ENCODE results near the gene SLC2A1.
A peak's percentile ranks its signal among the peaks of the same experiment; 100 is the strongest.

SLC2A1 gene
- total RNA-seq: 76.2 to 182 (median 112) reads per million in 9 experiments

DNA sequence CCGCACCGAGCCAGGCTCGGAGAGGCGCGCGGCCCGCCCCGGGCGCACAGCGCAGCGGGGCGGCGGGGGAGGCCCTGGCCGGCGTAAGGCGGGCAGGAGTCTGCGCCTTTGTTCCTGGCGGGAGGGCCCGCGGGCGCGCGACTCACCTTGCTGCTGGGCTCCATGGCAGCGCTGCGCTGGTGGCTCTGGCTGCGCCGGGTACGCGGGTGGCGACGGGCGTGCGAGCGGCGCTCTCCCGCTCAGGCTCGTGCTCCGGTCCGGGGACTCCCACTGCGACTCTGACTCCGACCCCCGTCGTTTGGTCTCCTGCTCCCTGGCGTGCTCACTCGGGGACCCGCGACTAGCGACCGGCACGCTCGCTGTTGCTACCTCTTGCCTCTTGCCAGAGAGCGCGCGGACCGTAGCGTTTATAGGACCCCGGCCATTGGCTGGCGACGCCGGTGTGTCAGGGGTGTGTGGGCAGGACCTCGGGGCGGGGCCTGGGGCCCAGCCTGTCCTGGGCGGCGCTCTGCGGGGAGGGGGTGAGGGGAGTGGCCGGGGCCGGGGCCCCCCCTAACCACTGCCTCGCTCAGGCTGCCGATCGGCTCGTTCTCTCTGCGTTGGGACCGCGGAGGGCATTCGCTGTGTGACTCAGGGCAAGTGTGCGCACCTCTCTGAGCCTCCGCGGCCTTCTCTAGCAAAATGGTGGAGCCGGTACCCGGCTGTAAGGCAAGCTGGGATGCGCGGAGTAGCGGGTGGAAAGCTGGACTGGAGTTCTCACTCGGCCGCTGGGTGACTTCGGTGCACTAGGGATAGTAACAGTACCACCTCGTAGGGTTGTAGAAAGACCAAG, at the start of gene SLC2A1:
TSS of gene SLC2A1 (minus strand) at position 381 of the 832 bp plus-strand sequence. CDS start at position 164, 217 bp downstream.
- H3K36me3 Mint-ChIP-seq (ENCODE audit: insufficient read depth): peaks cover 39% of the 10 kb centered on the region
- DNase-seq (peak; percentile 91 to 92 (median 91)), ATAC-seq (replicated peaks) (peak; percentile 83)
- H3K27me3 Mint-ChIP-seq: no peaks in the 10 kb centered on the region
- H3K4me3 Mint-ChIP-seq: peak within 1 kb of the TSS; percentile 90 to 96
- H3K4me1 Mint-ChIP-seq (ENCODE audit: low read depth in 2 of 2): peaks cover 32 to 37% of the 10 kb centered on the region in 2 donors
- H3K9me3 Mint-ChIP-seq: no peaks in the 10 kb centered on the region
- H3K27ac Mint-ChIP-seq: peak within 1 kb of the TSS; percentile 93 to 95

DNA sequence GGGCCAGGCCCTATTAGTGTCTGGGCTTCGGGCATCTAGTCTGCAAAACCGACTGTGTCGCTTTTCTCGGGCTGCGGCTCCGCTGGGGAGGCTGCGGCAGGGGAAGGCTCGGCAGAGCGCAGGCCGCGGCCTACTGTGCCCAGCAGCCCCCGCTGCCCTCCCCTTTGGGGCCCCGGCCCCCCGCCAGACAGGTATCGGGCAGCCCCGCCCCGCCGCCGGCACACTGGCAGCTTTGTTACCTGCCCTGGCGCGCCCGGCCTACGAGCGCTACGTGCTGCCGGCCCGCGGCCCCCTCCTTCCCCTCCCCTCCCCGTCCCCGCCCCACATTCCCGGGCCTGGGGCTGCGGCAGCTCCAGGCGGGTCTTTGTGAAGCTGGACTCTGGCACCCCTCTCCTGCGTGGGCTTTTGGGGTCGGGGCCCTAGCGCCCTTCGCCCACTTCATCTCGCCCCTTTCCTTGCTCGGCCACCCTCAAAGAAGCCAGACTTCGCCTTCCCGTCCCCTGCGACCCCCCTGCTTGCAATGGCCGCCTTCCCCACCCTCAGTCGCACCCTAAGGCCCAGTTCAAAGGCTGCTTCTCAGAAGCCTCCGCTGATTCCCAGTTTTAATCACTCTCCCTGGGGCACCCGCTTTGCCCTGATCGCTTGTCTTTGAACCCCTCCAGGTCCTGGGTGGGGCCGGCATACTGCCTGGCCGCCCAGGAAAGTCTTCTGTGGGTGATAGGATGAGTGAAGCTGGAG, 48.9 kb upstream of the SLC2A1 start:
- Mint-ChIP-seq H3K4me3 (no peak overlapping the region), H3K27ac (no peak overlapping the region), H3K9me3 (no peaks in the 10 kb centered on the region), H3K4me1 (ENCODE audit: low read depth in 2 of 2) (no peaks in the 10 kb centered on the region), H3K36me3 (ENCODE audit: insufficient read depth) (no peaks in the 10 kb centered on the region), H3K27me3 (peaks cover 10 to 38% of the 10 kb centered on the region in 2 donors)
- ATAC-seq (replicated peaks) (no peak), DNase-seq (no peak)

DNA sequence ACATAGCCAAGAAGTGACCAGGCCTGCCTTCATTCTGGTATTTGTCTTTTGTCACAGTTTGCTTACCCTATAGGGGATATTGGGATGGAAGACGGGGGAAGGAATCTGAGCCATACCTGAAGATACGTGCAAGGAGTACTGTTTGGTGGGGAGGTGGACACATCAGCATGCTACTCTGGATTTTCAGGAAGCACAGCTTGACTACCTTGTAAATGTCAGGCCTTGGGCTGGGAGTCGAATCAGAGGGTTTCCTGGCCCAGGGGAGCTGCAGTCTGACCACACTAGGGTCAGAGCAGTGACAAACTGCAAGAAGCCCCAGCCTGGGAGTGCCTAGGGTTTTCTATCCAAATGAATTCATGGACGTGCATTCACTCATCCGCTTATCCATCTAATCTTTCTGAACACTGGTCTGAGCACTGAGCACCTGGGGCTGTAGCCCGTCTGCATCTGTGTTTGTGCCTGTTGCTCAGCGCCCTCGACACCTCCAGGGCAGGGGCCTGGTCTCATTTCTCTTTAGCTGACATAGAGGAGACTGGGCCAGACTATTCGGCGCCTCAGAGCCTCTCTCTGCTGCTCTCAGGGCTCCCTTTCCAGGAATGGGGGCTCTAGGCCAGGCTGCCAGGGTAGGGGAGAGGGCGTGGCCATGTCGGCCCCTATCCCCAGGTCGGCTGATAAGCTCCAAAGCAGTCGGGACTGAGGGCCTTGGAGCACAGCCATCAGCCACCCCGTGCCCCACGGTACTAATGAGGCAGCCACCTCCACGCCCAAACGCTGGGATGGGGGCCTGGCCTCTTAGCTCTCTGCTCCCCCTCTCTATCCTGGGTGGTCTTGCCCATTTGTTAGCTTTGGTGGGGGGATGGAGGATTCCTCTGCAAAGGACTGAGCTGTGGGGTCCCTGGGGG, 47.0 kb upstream of the SLC2A1 start:
- Mint-ChIP-seq H3K4me3 (no peak overlapping the region), H3K4me1 (ENCODE audit: low read depth in 2 of 2) (no peaks in the 10 kb centered on the region), H3K36me3 (ENCODE audit: insufficient read depth) (no peaks in the 10 kb centered on the region), H3K27ac (peak overlapping the region in 1 of 2 donors; percentile 72), H3K9me3 (no peaks in the 10 kb centered on the region), H3K27me3 (peaks cover 0 to 21% of the 10 kb centered on the region in 2 donors)
- ATAC-seq (replicated peaks): no peak
- DNase-seq: no peak

DNA sequence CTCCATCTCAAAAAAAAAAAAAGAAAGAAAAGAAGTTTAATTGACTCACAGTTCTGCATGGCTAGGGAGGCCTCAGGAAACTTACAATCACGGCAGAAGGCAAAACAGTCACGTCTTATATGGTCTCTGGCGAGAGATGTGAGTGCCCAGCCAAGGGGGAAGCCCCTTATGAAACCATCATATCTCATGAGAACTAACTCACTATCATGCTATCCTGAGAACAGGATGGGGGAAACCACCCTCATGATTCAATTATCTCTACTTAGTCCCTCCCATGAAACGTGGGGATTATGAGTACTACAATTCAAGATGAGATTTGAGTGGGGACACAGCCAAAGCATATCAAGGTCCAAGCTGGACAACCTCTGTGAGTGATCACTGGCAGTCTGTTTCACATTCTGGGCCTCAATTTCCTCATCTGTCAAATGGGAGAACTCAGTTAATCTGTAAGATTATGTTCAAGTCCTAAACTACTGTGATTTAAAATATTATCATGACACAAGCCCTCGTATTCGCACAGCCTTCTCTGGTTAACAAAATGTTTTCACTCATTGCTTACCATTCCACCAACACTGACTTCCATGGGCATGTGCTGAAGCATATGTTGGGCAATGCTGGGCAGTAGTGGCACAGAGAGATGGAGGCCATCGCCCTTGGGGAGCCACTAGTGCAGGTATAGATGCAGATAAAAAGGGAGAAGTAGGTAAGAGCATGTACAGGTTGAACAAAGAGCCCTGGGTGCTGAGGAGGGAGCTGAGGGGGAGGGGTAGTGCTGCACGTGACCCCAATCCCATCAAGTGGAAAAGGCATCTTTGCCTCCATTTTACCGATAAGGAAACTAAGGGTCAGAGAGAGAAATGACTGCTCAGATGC, 46.2 kb upstream of the SLC2A1 start:
- no peaks in the 10 kb centered on the region for H3K36me3 Mint-ChIP-seq (ENCODE audit: insufficient read depth)
- H3K4me3 Mint-ChIP-seq: no peak overlapping the region
- H3K27me3 Mint-ChIP-seq: peaks cover 0 to 13% of the 10 kb centered on the region in 2 donors
- peak overlapping the region in 1 of 2 donors; percentile 72 for H3K27ac Mint-ChIP-seq
- DNase-seq (no peak), ATAC-seq (replicated peaks) (no peak)
- no peaks in the 10 kb centered on the region for H3K4me1 Mint-ChIP-seq (ENCODE audit: low read depth in 2 of 2)
- no peaks in the 10 kb centered on the region for H3K9me3 Mint-ChIP-seq

DNA sequence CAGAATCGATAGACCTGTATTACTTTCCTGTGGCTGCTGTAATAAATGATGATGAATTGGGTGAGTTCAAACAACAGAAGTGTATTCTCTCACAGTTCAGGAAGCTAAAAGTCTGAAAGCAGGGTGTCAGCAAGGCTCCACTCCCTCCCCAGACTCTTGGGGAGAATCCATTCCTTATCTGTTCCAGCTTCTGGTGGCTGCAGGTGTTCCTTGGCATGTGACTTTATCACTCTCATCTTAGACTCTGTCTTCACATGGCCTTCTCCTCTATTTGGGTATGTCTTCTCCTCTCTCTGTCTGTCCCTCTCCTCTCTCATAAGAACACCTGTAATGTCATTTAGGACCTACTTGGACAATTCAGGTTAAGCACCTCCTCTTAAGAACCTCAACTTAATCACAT, 44.1 kb upstream of the SLC2A1 start:
- H3K27me3 Mint-ChIP-seq: peaks cover 0 to under 1% of the 10 kb centered on the region in 2 donors
- H3K4me3 Mint-ChIP-seq: no peak overlapping the region
- H3K36me3 Mint-ChIP-seq (ENCODE audit: insufficient read depth): no peaks in the 10 kb centered on the region

DNA sequence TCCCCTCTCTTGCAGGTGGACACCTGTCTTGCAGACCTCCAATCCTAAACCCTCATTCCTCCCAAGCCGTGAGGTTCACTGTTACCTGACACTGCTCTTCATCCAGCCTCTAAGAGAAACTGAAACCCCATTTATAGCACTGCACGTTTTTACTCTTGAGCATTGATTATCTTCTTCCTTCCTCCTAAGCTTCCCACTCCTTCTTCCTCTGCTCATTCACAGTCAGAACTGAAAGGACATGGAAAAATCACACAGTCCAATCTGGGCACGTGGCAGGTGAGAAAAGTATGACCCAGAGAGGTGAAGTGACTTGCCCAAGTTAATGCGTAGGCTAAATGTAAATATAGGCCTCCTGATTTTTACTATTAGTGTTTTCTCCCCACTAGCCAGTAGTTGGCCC, 43.4 kb upstream of the SLC2A1 start:
- no peak for DNase-seq
- Mint-ChIP-seq H3K4me3 (no peak overlapping the region), H3K27ac (no peak overlapping the region), H3K9me3 (no peaks in the 10 kb centered on the region), H3K4me1 (ENCODE audit: low read depth in 2 of 2) (no peaks in the 10 kb centered on the region), H3K27me3 (no peaks in the 10 kb centered on the region), H3K36me3 (ENCODE audit: insufficient read depth) (no peaks in the 10 kb centered on the region)
- ATAC-seq (replicated peaks): no peak

More for the DNA sequence above, 44.1 kb upstream of the SLC2A1 start:
- no peaks in the 10 kb centered on the region for H3K9me3 Mint-ChIP-seq
- no peaks in the 10 kb centered on the region for H3K4me1 Mint-ChIP-seq (ENCODE audit: low read depth in 2 of 2)
- H3K27ac Mint-ChIP-seq: no peak overlapping the region
- DNase-seq (no peak), ATAC-seq (replicated peaks) (no peak)

DNA sequence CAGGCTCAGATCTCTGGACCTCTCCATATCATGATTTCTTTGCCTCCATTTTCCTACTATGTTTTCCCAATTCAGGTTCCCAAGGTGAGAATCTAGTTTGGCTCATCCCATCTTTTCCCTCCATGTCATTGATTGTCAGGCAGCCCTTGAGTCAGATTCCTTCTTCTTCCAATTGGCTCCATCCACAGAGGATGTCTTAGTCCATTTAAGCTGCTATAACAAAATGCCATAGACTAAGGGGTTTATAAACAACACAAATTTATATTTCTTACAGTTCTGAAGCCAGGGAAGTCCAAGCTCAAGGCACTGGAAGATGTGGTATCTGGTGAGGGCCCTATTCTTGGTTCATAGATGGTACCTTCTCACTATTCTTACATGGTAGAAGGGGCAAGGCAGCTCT, 42.8 kb upstream of the SLC2A1 start:
- ATAC-seq (replicated peaks) (no peak), DNase-seq (no peak)
- no peaks in the 10 kb centered on the region for H3K4me1 Mint-ChIP-seq (ENCODE audit: low read depth in 2 of 2)
- no peak overlapping the region for H3K27ac Mint-ChIP-seq
- H3K36me3 Mint-ChIP-seq (ENCODE audit: insufficient read depth): no peaks in the 10 kb centered on the region
- no peaks in the 10 kb centered on the region for H3K27me3 Mint-ChIP-seq
- H3K4me3 Mint-ChIP-seq: no peak overlapping the region
- H3K9me3 Mint-ChIP-seq: no peaks in the 10 kb centered on the region

DNA sequence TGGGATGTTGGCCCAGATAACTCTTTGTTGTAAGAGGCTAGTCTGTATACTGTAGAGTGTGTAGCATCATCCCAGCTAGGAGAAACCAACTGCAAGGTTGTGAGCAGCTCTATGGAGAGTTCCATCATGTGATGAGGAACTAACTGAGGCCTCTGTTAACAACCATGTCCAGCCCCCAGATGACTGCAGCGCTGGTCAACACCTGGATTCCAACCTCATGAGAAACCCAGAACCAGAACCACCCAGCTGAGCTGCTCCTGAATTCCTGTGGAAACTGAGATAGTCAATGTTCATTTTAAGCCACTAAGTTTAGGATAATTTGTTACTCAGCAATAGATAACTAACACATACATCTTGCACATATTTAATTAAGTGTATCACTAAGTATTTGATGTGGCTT, 41.6 kb upstream of the SLC2A1 start:
- no peaks in the 10 kb centered on the region for H3K36me3 Mint-ChIP-seq (ENCODE audit: insufficient read depth)
- ATAC-seq (replicated peaks): no peak
- no peak for DNase-seq
- H3K4me3 Mint-ChIP-seq: no peak overlapping the region
- H3K4me1 Mint-ChIP-seq (ENCODE audit: low read depth in 2 of 2): no peaks in the 10 kb centered on the region
- H3K27me3 Mint-ChIP-seq: no peaks in the 10 kb centered on the region
- H3K9me3 Mint-ChIP-seq: no peaks in the 10 kb centered on the region
- H3K27ac Mint-ChIP-seq: no peak overlapping the region

DNA sequence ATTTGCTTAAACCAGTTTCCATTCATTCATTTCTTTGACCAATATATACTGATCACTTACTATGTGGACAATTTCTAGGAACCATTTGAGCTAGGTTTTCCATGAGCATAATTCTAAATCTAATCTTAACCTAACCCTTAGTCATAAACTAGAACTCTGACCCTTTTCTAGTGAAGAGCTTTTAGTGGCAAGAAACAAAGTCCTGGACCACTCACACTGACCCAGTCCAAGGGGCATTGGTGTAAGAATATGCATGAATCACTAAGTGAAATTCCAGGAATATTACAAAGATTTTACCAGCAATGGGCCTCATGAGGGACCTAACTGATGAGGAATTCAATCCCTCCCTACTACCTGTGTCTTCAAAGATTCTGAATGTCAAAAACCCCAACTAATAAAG, 40.6 kb upstream of the SLC2A1 start:
- ATAC-seq (replicated peaks) (no peak), DNase-seq (no peak)
- Mint-ChIP-seq H3K27me3 (no peaks in the 10 kb centered on the region), H3K27ac (no peak overlapping the region), H3K9me3 (no peaks in the 10 kb centered on the region), H3K4me3 (no peak overlapping the region), H3K4me1 (ENCODE audit: low read depth in 2 of 2) (no peaks in the 10 kb centered on the region), H3K36me3 (ENCODE audit: insufficient read depth) (no peaks in the 10 kb centered on the region)

DNA sequence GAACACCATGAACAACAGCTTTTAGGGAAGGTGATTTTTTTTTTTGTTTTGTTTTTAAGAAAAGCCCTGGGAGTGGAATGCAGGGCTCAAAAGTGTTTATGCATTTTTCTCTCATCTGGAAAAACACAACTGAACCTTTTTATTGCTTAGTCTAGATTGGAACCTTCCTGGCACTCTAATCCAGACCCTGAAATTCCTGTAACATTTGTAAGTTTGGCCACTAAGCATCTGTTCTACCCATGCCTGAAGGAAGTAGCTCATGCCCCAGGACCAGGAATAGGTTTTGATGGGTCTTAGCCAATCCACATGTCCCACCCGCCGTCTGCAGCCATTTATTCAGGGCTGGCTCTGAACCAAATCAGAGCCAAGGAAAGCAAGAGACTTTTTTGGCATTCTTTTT, 39.7 kb upstream of the SLC2A1 start:
- DNase-seq: no peak
- no peak overlapping the region for H3K4me3 Mint-ChIP-seq
- H3K4me1 Mint-ChIP-seq (ENCODE audit: low read depth in 2 of 2): no peaks in the 10 kb centered on the region
- H3K27me3 Mint-ChIP-seq: no peaks in the 10 kb centered on the region
- H3K27ac Mint-ChIP-seq: no peak overlapping the region
- ATAC-seq (replicated peaks): no peak
- no peaks in the 10 kb centered on the region for H3K9me3 Mint-ChIP-seq
- no peaks in the 10 kb centered on the region for H3K36me3 Mint-ChIP-seq (ENCODE audit: insufficient read depth)

DNA sequence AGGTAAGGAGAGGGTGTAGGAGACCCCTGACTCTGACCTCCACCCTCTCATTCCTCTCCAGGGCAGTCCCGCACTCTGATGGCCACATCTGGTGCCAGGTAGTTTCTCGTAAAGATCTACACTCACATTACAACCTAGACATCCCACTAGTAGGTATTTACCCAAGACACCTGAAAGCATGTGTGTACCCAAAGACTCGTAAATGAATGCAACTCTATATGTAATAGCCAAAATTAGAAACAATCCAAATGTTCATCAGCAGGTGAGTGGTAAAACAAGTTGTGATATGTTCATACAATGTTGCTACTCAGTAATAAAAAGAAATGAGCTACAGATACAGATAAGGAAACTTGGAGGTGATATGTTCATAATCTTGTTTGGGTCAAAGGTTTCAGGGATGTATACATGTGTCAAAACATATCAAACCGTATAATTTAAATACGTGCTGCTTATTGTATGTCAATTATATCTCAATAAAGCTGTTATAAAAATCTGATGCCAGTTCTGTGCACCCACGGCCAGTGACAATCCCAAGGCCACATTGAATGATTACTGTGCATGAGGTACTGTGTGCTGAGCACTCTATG, 37.8 kb upstream of the SLC2A1 start:
- ATAC-seq (replicated peaks): no peak
- no peak overlapping the region for H3K27ac Mint-ChIP-seq
- no peaks in the 10 kb centered on the region for H3K4me1 Mint-ChIP-seq (ENCODE audit: low read depth in 2 of 2)
- H3K4me3 Mint-ChIP-seq: no peak overlapping the region
- H3K27me3 Mint-ChIP-seq: no peaks in the 10 kb centered on the region
- no peaks in the 10 kb centered on the region for H3K36me3 Mint-ChIP-seq (ENCODE audit: insufficient read depth)
- DNase-seq: no peak
- H3K9me3 Mint-ChIP-seq: no peaks in the 10 kb centered on the region

DNA sequence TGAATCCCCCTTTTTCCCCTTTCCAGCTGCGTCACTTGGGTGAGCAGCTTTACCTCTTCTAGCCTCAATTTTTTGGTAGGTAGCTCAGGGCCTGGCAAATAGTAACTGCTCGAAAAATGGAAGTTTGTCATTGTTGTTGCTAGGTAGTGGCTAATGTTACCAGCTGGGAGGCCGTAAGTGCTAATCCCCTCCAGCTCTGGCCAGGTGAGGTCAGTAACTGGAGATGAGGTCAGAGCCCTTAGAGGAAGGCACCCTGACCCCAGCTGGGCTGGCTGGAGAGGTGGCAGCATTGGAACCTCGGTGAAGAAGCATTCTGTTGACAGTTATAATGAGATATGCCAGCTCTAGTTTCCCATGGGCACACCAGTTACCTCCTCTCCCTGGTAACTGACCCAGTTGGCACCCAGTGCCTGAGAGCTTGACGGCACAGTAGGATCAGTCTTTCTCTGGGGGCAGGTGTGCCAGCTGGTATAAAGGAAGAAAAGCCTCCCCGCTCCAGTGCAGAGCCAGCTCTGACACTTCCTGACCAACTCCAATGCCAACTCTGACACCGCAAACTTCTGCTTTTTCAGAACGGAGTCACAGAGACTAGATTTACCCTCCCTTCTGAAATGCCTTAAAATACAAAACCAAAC, 35.0 kb upstream of the SLC2A1 start:
- no peaks in the 10 kb centered on the region for H3K27me3 Mint-ChIP-seq
- no peaks in the 10 kb centered on the region for H3K9me3 Mint-ChIP-seq
- DNase-seq (no peak), ATAC-seq (replicated peaks) (no peak)
- H3K4me1 Mint-ChIP-seq (ENCODE audit: low read depth in 2 of 2): no peaks in the 10 kb centered on the region
- H3K4me3 Mint-ChIP-seq: no peak overlapping the region
- no peaks in the 10 kb centered on the region for H3K36me3 Mint-ChIP-seq (ENCODE audit: insufficient read depth)
- no peak overlapping the region for H3K27ac Mint-ChIP-seq
